CD4-positive, alpha-beta T cell treated with Interleukin-12 subunit alpha and Interleukin-12 subunit beta, for 1 hour (primary cell): Measurements from ENCODE around the gene IMMP2L.

Experiments
- DNase-seq: peaks from one replicate; pipeline ENCODE4 v3.0.0-alpha.2; 2020

The IMMP2L gene

GRCh38 chr7:111012799-111013675 is 549.3 kb downstream of the IMMP2L start:
- DNase-seq = peak; percentile 39

GRCh38 chr7:111012149-111012548 is 550.1 kb downstream of the IMMP2L start:
- DNase-seq = no peak

DNA sequence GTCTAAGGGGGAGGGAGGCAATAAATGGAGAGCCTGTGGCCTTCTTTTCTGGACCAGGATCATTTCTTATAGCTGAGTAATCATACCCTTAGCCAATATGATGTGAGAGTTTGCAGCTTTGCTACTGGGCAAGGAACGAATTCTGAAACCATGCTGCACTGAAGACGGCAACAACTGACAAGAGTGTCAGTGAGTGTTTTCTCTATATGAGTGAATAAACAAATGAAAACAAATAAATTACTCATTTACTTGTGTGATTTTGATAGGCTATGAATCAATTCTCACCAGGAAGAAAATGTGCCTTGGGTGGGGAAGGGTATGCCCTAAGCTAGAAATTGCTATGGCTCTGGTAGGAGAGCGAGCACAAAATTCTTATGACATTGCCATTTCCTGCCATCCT is 550.8 kb downstream of the IMMP2L start:
- DNase-seq = no peak

GRCh38 chr7:111010798-111011197 is 551.5 kb downstream of the IMMP2L start:
- DNase-seq = no peak

DNA sequence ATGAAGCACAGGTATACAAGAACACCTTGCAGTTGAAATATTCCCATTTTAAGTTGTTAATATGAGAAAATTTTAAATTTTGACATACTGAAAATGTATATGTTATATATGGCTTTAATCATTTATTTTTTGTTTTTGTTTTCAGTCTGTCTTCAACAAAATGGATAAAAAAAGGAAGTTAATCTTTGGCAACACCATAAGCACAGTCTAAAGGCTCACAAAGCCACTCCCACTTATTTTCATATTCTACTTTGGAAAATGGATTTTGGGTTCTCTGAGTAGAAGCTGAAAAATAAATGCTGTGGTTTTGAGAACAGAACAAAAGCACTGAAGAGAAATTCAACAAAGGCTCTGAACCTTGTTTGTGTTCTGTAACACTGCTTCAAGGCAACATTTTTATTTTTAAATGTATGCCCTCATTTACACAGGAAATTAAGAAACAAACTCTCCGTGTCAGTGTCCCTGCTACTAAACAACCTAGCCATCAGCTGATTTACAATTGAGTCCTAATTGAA is 552.7 kb downstream of the IMMP2L start:
- DNase-seq = no peak

DNA sequence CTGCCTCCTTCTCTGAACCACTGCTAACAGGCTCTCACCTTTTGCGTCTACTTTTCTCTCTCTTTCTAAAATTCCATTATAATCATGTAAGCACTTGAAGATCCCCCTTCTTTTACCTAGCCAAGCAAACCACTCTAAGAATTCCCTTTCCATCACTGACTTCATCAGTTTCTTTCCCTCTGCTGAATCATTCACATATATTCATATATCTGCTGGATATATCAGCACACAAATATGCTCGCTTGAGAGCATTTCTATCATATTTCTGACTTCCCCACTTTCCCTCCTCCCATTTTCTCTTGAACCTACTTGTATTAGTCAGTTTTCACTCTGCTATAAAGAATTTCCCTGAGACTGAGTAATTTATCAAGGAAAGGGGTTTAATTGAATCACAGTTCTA is 555.6 kb downstream of the IMMP2L start:
- DNase-seq = no peak

DNA sequence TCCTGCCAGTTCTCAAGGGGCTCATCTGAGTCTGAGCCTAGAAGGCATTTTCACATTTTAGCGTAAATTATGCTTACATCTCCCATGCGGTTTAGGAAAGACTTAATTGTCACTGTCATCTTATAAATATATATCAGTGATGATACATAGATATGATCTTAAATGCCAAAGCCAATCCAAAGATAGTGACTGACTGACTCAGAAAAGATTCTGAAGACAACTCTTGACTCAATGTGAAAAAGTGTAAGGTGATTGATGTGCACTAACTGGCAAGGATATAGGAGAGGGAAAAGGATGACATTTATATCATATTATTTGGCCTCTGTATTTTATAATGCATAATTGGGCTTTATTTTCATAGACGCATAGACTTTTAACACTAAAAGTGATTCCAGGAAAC is 556.3 kb downstream of the IMMP2L start:
- no peak for DNase-seq

GRCh38 chr7:111005445-111005844 is 556.8 kb downstream of the IMMP2L start:
- DNase-seq = no peak

GRCh38 chr7:111004310-111004901 is 557.9 kb downstream of the IMMP2L start:
- DNase-seq = no peak

DNA sequence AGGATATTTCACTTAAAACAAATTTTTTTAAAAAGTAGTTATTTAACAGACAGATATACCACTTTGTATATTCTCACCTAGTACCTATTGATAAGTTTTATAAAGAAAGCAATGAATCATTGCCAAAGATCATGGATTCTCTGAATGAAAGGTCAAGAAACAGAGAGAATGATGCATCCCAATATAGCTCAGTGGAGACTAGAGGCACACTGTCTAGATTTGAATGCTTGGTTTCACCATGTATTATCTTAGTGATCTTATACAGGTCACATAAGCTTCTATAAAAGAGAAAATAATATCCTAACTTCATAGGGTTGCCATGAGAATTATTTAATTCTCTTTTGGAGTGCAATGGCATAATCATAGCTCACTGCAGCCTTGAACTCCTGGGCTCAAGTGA is 558.4 kb downstream of the IMMP2L start:
- DNase-seq = no peak

DNA sequence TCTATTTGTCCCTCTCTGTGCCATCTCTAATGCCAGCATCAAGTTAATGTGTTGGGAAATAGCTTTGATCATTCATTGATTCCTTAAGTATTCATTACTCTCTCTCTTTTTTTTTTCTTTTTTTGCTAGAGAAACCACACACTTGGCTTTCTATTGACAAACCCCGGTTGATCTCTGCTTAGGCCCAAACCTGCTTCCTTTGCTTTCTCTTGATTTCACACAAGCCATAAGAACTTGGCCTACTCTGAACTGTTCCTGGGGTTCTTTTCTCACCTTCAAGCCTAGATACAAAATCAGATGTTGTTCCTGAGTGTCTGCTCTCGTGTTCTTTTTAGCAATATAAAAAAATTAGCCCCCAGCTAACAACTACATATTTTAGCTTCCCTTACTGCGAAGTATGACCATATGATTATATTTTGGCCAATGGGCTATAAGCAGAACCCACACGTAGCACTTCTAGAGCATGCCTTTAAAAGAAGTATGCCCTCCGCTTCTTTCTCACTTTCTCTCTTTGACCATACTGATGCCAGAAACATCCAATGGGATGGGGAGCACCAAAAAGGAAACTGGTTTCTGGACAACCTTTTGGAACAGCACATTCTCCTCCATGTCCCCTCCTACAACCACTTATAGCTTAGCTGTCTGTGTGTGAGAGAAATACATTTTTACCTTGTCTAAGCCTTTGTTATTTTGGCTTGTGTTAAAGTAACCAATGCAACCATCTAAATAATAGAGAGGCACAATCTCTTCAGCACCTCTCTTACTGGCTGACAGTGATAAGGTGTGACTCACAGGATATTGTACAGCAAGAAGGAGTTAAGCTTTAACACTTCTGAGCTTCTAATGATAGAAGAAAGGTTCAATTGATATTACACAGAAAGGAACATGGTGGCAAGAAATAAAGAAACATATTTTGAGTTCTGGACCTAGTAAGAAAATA is 568.0 kb downstream of the IMMP2L start:
- DNase-seq = no peak

DNA sequence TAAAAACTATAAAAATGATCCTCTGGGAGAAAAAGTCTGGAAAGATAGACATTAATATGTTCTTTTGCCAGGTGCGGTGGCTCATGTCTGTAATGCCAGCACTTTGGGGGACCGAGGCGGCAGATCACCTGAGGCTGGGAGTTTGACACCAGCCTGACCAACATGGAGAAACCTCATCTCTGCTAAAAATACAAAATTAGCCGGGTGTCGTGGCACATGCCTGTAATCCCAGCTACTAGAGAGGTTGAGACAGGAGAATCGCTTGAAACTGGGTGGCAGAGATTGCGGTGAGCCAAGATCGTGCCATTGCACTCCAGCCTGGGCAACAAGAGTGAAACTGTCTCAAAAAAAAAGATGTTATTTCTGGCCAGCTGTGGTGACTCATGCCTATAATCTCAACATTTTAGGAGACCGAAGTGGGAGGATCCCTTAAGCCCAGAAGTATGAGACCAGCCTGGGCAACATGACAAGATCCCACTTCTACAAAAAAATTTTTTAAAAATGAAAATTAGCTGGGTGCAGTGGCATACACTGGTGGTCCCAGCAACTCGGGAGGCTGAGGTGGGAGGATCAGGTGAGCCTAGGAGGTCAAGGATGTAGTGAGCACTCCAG is 573.3 kb downstream of the IMMP2L start:
- no peak for DNase-seq

DNA sequence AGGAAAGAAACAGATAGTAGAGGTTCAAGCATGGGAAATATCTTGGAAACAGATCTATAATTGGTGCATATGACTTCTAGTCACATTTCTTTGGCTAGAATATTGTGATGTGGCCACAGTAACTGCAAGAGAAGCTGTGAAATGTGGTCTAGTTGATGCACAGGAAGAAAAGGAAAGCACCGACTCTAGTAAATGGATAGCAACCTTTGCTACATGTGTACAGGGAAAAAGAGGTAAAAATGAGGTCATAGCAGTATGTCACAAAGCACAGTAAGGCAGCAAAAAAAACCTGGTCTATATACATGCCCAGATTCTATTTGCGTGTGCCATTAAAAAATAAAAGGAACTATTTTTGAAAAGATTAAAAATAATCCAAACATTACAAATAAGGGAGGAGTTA is 573.9 kb downstream of the IMMP2L start:
- no peak for DNase-seq

DNA sequence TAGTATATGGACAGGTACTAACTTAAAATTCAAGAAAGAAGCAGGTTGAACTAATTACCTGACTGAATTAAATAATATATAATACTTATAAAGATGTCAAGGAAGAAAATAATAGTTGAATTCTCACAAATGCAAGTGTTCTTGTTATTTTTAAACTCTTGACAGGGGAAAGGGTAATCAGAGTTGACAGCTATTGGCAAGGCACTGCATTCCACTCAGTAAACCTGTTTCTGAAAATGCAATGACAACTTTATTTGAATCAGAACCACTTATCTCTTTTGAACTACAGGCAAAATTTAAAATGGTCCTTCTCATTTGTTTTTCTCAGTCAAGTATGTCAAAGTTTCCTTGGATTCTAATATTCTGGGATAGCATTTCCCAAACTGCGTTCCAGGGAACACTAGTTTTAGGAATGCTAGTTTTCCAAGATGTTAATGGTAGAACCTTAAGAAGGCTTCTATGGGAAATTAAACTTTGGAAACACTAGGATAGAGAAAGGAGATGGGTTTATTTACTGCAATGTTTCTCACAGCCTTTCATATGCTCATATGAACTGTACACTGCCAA is 575.1 kb downstream of the IMMP2L start:
- DNase-seq = no peak

DNA sequence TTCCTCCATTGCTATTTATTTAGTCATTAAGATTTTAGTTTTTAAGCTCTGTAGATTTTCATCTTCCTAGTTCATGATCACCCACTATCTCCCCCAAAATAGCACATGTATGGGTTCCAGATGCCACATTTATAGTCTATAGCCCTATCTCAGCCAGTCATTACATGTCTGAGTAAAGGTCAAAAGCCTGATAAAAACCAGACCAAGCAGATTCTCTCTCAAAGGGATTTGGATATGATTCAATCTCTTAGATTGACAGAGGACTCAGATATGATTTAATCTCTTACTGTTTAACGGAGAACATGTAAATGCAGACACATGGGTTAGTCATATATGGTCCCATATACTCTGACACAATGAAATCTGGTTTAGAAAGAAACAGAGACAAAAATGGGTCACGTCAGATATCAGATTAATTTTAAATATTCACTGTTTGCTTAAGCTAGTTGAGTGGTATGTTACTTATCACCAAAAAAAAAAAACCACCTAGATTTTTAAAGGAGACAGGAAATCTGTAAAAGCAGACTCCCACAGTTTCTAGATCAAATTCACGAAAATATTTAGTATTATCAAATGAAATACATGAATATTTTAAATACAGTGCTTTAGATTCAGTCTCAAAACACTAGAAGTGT is 578.4 kb downstream of the IMMP2L start:
- no peak for DNase-seq

DNA sequence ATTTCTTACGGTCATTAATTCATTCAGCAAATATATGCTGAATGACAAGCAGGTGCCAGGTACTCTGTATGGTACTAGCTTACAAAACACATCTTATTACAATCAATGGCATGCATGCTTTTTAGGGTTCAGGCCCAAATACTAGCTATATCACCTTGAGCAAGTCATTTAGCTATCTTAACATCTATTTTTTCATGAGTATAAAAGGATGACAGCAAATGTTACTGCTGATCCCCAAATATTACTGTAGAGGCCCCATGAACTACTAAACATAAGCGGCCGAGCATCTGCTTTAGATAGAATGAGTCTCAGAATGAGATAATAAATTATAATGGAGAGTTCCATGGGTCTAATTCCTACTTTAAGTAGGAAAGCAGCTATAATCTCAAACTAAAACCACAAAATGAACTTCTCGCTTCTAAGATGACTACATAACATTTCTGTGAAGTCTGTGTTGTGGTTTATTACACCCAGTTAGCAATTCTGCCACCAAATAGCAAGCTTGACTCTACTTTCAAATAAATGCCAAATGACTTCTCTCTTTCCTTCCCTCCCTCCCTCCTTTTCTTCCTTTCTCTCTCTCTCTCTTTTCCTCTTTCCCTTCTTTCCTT is 585.1 kb downstream of the IMMP2L start:
- peak; percentile 11 for DNase-seq

DNA sequence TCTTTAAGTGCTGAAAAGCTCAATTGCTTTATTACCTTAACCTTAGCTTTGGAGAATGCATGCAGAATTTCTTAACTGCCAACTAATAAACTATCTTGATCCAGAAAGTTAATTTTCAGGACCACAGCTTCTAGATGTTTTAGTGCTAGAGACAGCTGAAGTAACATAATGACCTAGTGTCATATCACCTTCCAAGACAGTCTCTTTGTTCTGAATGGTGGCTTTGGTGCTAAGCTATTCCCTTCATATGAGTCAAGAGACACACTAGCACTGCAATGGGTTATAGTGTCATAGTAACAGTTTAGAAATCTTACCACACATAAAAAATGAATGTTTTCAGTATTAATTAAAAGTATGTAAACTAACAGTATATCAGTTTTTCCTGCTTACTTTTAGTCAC is 586.8 kb downstream of the IMMP2L start:
- DNase-seq = no peak

GRCh38 chr7:110974441-110974840 is 587.9 kb downstream of the IMMP2L start:
- no peak for DNase-seq

GRCh38 chr7:110973196-110973990 is 588.9 kb downstream of the IMMP2L start:
- DNase-seq = no peak

DNA sequence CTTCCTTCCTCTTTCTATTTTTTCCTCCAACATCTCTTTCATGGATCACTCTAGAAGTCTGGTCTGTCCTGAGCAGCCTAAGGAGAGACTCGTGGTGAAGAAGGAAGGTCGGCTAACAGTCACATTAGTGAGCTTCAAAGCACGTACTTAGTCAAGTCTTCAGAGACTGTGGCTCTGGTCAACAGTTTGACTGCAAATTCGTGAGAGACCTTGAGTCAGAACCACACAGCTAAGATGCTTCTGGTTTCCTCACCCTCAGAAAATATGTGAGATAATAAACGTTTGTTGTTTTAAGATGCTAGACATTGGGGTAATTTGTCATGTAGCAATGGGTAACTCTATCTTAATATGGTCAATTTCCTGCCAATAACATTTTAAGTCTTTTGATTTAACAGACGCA is 597.5 kb downstream of the IMMP2L start:
- no peak for DNase-seq

DNA sequence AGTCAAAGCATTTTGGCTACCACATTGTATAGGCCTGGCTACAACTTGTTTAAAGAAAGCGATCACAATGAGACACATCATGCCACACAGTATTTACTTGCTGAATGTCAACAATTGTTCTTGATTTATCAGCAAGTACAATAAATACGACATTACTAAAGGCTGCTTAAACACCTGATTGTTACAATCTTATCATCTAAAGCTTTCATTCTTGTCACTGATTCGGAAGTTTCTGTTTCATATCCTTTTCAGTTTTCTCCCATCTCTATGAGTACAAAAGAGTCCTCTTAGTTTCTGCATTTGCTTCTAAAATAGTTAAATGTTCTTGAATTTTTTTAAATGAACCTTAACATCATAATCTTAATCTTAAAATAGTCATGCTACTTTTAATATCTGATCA is 599.5 kb downstream of the IMMP2L start:
- DNase-seq = no peak
